ENCODE measurements around the gene PAIP2B.

PAIP2B gene

DNA sequence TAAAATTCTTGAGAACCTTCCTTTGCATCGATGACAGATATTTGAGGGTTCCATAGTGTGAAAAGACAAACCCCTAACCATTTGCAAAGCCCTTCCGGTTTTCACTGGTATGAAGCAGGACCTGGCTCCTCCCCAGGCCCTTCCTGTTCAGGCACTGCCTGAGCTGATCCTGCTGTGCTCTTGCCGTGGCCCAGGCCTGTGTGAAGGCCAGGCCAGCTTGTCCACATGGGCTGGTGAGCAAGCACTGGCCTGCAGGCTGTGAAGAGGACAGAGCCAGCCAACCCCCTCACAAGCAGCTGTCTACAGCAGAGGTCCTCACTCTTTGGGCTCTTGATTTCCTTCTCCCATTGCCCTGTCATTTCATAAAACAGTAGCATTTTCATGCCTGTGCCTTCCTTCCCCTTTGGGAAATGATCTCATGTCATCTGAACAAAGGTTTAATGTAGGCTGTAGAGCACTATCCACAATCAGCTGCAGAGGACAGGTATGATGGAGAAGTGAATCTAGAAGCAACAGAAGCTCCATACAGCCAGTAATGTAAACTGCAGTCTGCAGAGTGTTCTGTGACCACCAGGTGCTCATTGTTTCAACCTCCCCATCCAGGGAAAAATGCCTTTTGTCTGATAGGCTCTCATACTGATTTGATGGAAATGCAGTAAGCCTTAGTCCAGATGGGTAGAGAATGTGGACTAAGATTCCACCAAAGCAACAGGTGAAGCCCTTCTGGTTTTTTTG is 76.7 kb downstream of the PAIP2B start:
- DNase-seq: no peak

DNA sequence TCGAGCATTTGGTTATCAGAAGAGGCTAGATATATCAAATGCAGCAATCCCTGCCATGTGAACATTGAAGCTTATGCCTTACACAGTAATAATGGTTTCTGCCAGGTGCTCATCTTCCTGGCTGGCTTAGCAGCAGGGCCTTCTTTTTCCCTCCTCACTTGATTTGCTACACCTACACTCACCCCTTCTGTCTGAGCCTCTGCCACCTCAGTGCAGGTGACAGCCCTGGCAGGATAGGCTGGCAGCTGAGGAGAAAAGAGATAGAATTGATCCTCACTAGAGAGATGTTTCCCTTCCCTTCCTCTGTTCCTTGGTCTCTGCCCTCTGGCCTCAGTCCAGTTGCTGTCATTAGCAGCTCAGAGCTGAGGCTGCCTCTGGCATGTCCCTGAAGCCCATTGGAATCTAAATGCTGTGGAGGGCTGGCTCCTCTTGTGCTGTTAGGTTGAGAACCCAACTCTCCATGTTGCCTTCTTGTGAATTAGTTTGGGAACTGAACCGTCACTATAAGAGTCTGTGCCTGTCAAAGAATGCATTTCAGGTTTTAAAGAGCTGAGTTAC is 78.3 kb downstream of the PAIP2B start:
- DNase-seq: no peak

DNA sequence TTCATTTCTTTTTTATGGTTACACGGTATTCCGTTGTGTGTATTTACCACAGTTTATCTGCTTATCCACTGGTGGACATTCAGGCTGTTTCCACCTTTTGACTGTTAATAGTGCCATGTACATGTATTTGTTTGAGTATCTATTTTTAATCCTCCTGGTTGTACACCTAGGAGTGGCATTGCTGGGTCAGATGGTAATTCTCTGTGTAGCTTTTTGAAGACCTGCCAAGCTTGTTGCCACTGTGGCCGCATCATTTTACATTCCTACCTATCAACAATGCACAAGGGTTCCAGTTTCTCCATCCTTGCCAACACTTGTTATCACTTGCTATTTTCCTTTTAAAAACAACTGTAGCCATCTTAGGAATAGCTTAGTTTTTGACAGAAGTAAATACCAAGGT is 83.1 kb downstream of the PAIP2B start:
- no peak for DNase-seq

DNA sequence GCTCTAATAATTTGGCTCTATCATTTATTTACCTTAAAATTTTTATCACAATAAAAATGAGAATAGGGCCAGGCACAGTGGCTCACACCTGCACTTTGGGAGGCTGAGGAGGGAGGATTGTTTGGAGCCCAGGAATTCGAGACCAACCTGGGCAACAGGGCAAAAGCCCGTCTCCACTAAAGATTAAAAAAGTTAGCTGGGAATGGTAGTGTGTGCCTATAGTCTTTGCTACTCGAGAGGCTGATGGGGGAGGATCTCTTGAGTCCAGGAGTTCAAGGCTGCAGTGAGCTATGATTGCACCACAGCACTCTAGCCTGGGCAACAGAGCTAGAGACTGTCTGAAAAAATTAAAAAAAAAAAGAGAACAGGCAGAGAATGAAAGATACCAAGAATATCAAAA is 90.7 kb downstream of the PAIP2B start:
- DNase-seq: no peak

DNA sequence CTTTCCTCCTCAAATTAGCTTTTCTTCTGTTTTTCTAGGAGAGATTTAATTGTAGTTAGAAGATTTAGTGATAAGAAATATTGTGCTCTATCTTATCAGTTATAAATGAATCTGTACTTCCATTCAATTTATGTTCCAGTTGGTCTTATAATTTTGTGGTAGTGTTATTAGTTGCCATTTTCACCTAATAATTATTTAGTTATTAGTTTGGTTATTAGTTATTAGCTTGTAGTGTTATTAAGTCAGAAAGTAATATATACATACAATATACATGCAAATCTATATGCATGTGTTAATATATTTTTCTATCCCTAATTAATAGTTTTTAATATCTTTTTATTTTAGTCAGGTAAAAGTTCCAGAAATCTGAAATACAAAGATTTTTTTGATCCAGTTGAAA is 93.3 kb downstream of the PAIP2B start:
- no peak for DNase-seq
